SJSA1 (cell line): ENCODE measurements around the gene CYP24A1. TPM values are rescaled to one million over a fixed set of nuclear protein-coding genes. Genes with fewer than 3 reads are reported as not detected.
A peak's percentile ranks its signal among the peaks of the same experiment; 100 is the strongest.

Experiments used
- DNase-seq, 2 experiments: peaks; one replicate each; pipeline ENCODE4 v3.0.0-alpha.2; 2015 to 2020; ENCODE audit warnings: low spot score in 2 of 2, low read depth in 1 of 2
- H3K27ac ChIP-seq: fragments of 250-450 bp; sonication (Bioruptor Pico); 2 replicates; pipeline ENCODE4 v1.5.1; 2020; ENCODE audit warnings: mild to moderate bottlenecking, moderate library complexity
- H3K27me3 ChIP-seq: fragments of 250-450 bp; sonication (Bioruptor Pico); replicated peaks from 2 replicates; pipeline ENCODE4 v1.5.1; 2020; ENCODE audit warnings: mild to moderate bottlenecking, moderate library complexity
- H3K36me3 ChIP-seq: fragments of 250-450 bp; sonication (Bioruptor Pico); 2 replicates; pipeline ENCODE4 v1.5.1; 2020; ENCODE audit warnings: mild to moderate bottlenecking
- H3K4me1 ChIP-seq: fragments of 250-450 bp; sonication (Bioruptor Pico); replicated peaks from 2 replicates; pipeline ENCODE4 v1.6.1; 2021; ENCODE audit warnings: mild to moderate bottlenecking
- H3K4me3 ChIP-seq: fragments of 250-450 bp; sonication (Bioruptor Pico); 2 replicates; pipeline ENCODE4 v1.5.1; 2020; ENCODE audit warnings: mild to moderate bottlenecking
- H3K9me3 ChIP-seq: fragments of 250-450 bp; sonication (Bioruptor Pico); replicated peaks from 2 replicates; pipeline ENCODE4 v1.5.1; 2020; ENCODE audit warnings: mild to moderate bottlenecking
- total RNA-seq: library from RNA; depleted of rRNA; stranded (reverse); fragments of >200 nt; shearing (Covaris generic); gene quantifications from 2 replicates; pipeline ENCODE4 v1.2.3, GENCODE V29; 2014

The CYP24A1 gene
- total RNA-seq, 1 experiment from 2014 or later = not detected

DNA sequence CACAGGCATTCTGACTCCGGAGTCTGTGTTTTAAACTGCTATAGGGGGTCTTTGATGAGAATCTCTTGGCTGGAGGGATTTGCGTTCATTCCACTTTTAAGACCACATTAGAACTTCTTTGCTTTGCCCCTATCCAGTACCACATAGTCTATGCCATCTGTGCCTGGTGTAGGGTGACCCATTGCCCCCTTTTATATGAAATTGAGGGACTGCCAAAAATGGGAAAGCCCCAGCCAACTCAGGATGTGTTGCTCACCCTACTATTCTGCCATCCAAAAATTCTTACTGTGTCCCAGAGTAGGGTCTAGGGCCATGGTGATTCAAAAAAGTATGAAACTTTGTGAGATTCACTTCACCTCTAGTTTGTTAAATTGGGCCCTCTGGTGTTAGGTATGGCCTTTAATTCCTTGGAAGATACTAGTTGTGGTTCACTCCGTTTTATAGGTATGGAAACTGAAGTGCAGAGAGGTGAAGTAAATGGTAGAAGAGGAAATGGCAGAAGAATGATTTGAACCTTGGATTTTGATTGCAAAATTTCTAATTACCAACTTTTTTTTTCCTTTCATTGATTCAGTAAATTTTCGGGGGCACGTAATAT is 35.5 kb upstream of the CYP24A1 start:
- no peaks in the 10 kb centered on the region for H3K27me3 ChIP-seq
- H3K9me3 ChIP-seq = no peaks in the 10 kb centered on the region
- no peak for DNase-seq
- H3K4me3 ChIP-seq = peak overlapping the region; percentile 91
- H3K36me3 ChIP-seq = peaks cover 10% of the 10 kb centered on the region
- H3K4me1 ChIP-seq = peaks cover 9% of the 10 kb centered on the region; the same call in 1 of the 2 replicates
- H3K27ac ChIP-seq = no peak overlapping the region

DNA sequence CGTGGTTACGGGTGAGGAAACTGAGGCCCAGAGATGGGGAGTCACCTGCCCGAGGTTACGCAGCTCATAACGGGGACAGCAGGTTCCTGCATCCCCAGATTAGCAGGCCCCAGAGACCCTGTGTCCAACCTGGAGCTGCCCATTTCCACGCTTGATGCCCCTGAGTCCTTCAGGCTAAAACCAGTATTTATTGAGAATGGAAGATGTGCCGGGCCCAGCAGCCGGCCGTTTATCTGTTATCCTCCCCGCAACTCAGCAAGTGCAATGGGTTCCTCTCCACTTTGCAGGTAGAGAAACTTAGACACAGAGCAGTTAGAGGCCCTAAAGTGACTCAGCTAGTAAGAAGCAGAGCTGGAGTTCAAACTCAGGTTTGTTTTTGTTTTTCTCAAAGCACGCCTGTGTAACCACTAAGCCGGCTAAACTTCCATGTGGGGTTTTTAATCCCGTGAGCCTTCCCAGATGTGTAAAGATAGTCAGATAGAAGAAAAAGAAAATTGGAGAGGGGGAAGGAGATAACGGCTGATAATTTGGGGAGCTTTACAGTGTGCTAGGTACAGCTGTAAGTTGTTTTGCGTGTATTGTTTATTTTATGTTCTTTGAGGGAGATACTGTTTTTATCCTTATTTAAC is 34.9 kb upstream of the CYP24A1 start:
- peak in 1 of 2 experiments; percentile 59 for DNase-seq
- peak overlapping the region; percentile 91 for H3K4me3 ChIP-seq
- peak overlapping the region; percentile 100 for H3K27ac ChIP-seq
- H3K4me1 ChIP-seq = peaks cover 9% of the 10 kb centered on the region; the same call in 1 of the 2 replicates
- H3K36me3 ChIP-seq = peaks cover 10% of the 10 kb centered on the region
- no peaks in the 10 kb centered on the region for H3K27me3 ChIP-seq
- no peaks in the 10 kb centered on the region for H3K9me3 ChIP-seq

DNA sequence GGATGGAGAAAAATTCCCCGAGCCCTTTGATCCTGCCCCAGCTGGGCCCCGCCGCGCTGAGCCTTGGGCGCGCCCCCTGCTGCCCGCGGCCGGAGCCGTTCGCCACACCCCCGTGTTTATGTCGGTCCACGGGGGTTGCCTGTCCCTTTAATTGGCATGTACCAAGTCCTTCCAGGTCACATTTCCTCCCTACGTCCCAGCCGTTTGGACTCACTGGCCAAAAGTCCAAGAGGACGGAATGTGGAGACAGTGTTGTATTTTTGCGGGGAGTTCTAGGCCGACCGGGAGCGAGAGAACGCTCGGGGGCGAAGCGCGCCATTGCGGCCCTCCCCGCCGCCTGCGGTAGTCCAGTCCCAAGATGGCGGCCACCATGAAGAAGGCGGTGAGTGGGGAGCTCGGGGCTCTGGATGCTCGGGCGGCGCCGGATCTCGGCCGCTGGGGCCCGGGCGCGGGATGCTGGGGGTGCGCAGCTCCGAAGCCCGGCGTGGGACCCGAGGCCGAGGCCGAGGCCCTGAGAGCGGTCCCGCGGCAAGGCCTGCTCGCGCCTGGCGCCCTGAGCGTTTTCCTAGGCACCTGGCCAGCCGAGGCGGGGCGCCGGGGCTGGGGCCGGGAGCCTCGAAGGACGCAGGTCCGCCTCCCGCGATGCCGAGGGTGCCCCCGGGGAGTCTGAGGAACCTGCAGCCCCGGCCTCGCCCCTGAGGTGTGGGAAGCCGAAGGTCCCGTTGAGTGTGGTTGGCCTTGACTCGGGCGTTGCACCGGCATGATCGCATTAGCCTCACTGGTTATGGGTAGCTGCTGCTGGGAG is 34.2 kb upstream of the CYP24A1 start, which contains the start of gene PFDN4:
Gene PFDN4 (plus strand): TSS at position 345 of the 805 bp plus-strand sequence. CDS start 14 bp downstream, at position 359.
- H3K27me3 ChIP-seq = no peaks in the 10 kb centered on the region
- peaks cover 9% of the 10 kb centered on the region; the same call in 1 of the 2 replicates for H3K4me1 ChIP-seq
- peak; percentile 85 to 96 for DNase-seq
- H3K36me3 ChIP-seq = peaks cover 10% of the 10 kb centered on the region
- H3K27ac ChIP-seq = peak within 1 kb of the TSS; percentile 100
- peak within 1 kb of the TSS; percentile 91 for H3K4me3 ChIP-seq
- H3K9me3 ChIP-seq = no peaks in the 10 kb centered on the region

DNA sequence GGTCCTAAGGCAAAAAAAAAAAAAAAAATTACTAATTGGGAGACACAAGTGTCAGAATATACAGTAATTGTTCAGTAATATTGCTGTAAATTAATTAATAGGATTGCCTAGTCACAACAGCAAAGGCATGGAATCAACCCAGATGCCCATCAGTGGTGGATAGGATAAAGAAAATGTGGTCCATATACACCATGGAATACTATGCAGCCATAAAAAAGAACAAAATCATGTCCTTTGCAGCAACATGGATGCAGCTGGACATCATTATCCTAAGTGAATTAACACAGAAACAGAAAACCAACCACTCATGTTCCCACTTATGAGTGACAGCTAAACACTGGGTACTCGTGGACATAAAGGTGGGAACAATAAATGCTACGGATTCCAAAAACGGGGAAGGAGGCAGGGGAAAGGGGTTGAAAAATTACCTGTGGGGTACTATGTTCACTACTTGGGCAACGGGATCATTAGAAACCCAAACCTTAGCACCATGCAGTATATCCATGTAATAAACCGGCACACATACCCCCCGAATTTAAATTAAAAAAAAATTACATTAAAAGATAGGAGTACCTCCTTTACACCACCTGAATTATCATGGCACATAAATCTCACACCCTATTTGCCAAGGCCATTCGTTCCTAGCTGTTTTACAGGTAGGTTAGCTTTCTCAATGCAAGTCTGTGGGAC is 33.4 kb upstream of the CYP24A1 start:
- Histone ChIP-seq H3K4me3 (peak overlapping the region; percentile 91), H3K4me1 (peaks cover 9% of the 10 kb centered on the region; the same call in 1 of the 2 replicates), H3K9me3 (no peaks in the 10 kb centered on the region), H3K27me3 (no peaks in the 10 kb centered on the region), H3K36me3 (peaks cover 5% of the 10 kb centered on the region), H3K27ac (peak overlapping the region; percentile 100; the same call in 1 of the 2 replicates)
- no peak for DNase-seq

DNA sequence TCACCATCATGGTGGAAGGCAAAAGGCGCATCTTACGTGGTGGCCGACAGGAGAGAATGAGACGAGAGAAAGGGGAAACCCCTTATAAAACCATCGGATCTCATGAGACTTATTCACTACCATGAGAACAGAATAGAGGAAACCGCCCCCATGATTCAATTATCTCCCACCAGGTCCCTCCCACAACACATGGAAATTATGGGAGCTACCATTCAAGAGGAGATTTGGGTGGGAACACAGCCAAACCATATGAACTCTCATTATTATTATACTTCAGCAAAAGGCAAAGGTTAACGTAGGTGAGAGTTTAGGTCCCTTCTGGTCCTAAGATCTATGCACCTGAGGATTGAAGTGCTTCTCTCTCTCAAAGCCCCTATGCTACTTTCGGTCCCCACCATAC is 31.7 kb upstream of the CYP24A1 start:
- Histone ChIP-seq H3K4me1 (peaks cover 9% of the 10 kb centered on the region; the same call in 1 of the 2 replicates), H3K4me3 (no peak overlapping the region), H3K27ac (no peak overlapping the region), H3K27me3 (no peaks in the 10 kb centered on the region), H3K9me3 (no peaks in the 10 kb centered on the region), H3K36me3 (peaks cover 5% of the 10 kb centered on the region)
- no peak for DNase-seq

DNA sequence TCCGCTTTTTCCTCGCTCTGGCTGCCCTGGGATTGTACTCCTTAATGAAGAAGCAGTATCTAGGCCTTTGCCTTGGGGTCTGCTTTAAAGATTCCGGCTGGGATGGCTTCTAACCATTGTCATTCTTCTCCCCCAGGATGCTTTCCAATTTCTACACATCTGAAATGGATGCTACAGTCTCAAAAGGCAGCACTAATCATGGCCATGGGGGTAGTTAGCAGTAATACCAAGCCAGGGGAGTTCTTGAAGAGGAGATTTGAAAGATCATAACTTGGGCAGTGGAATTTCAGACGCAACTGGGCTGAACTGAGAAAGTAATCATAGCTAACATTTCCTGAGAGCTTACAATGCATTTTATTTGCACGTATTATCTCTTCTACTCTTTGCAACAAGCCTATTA is 30.7 kb upstream of the CYP24A1 start:
- no peak for DNase-seq
- H3K27me3 ChIP-seq = no peaks in the 10 kb centered on the region
- no peaks in the 10 kb centered on the region for H3K9me3 ChIP-seq
- peaks cover 7% of the 10 kb centered on the region; the same call in 1 of the 2 replicates for H3K4me1 ChIP-seq
- H3K36me3 ChIP-seq = peaks cover 5% of the 10 kb centered on the region
- no peak overlapping the region for H3K4me3 ChIP-seq
- H3K27ac ChIP-seq = no peak overlapping the region

DNA sequence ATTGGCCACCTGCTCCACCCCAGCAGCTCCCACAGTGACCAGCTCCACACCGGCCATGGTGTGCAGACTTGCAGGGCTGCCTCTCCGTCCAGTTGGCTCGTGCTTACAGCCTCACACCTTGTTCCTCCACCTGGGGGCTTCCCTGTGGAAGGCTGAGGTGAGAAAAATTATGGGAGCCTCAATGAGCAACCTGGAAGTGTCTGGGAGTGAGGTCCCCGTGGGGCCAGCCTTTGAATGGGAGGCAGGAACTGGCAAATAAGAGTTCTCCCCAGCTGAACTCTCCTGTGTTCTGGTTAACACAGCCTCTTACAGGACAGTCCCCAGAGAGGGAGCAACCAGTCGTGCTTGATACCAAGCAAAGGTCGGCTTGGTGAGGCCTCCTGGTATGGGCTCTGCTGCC is 30.3 kb upstream of the CYP24A1 start:
- H3K9me3 ChIP-seq = no peaks in the 10 kb centered on the region
- peaks cover 5% of the 10 kb centered on the region for H3K36me3 ChIP-seq
- no peak for DNase-seq
- no peak overlapping the region for H3K4me3 ChIP-seq
- H3K27ac ChIP-seq = no peak overlapping the region
- H3K4me1 ChIP-seq = peaks cover 3% of the 10 kb centered on the region; the same call in 1 of the 2 replicates
- no peaks in the 10 kb centered on the region for H3K27me3 ChIP-seq

DNA sequence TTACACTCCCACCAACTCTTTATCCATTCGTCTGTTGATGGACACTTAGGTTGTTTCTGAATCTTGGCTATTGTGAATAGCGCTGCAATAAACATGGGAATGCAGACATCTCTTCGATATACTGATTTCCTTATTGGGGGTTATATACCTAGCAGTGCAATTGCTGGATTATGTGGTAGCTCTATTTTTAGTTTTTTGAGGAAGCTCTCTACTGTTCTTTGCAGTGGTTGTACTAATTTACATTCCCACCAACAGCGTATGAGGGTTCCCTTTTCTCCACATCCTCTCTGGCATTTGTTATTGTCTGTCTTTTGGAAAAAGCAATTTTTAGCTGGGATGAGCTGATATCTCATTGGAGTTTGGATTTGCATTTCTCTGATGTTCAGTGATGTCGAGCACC is 29.5 kb upstream of the CYP24A1 start:
- no peak overlapping the region for H3K4me3 ChIP-seq
- no peaks in the 10 kb centered on the region for H3K4me1 ChIP-seq
- peaks cover 4% of the 10 kb centered on the region for H3K36me3 ChIP-seq
- DNase-seq = no peak
- H3K27me3 ChIP-seq = no peaks in the 10 kb centered on the region
- no peak overlapping the region for H3K27ac ChIP-seq
- no peaks in the 10 kb centered on the region for H3K9me3 ChIP-seq

DNA sequence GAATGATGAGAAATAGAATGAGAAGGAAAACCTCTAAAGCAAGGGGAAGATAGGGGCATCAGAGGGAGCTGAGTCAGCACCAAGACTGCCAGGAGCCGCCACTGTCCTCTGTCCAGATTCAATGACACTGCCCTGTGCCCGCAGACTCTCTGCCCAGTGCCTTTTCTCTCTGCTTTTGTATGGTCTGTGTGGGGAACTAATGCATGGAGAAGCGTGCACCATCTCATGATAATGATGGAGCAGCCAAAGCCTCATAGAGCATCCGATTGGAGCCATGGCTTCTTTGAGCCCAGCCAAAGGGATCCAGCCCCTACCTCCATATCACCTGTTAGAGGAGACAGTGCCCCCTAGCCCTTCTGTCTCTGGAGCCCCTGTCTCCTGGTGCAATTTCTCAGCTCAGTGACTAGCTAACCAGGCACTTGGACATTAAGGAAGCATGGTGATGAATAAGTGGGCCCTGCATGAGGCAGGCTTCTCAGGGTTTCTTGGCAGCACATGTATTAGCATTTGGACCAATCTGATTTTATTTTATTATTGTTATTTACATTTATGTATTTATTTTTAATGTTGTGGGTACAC is 27.6 kb upstream of the CYP24A1 start:
- Histone ChIP-seq H3K4me3 (no peak overlapping the region), H3K36me3 (no peaks in the 10 kb centered on the region), H3K9me3 (no peaks in the 10 kb centered on the region), H3K4me1 (no peaks in the 10 kb centered on the region), H3K27me3 (no peaks in the 10 kb centered on the region), H3K27ac (no peak overlapping the region)
- no peak for DNase-seq

DNA sequence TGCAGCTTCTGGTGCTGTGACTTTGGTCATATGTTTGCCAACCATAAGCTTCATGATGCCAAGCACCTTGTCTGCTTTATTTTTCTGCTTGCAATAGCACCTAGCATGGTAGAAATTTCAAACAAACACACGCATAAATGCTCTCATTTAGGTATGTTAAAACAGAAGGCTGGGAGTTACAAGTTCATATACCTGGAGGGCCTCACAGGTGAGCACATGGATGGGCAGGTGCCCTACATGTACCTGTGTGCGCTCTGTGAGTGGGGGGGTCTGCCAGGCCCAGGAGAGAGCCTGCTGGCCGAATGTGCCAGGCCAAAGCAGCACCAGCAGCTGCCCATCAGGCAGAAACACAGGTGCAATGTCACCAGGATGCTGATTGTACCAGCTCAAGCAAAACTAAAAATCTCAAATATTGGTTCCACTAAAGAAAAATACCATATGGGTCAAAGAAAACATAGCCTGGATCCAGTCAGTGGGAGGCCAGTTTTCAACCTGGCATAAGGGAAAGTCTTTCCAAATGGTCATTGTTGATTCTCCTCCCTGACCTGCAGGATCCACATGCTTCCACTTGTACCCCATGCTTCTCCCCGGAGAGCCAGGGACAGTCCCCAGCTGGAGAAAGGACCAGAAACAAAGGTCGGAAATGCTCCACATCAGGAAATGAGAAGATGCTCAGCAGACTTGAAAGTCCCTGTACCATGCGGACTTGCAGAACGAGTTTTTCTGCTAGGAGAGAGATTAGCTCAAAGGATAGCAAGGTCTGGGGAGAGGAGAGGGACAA is 26.9 kb upstream of the CYP24A1 start:
- no peaks in the 10 kb centered on the region for H3K9me3 ChIP-seq
- H3K27ac ChIP-seq = no peak overlapping the region
- H3K4me1 ChIP-seq = no peaks in the 10 kb centered on the region
- H3K4me3 ChIP-seq = no peak overlapping the region
- no peak for DNase-seq
- no peaks in the 10 kb centered on the region for H3K36me3 ChIP-seq
- H3K27me3 ChIP-seq = no peaks in the 10 kb centered on the region

DNA sequence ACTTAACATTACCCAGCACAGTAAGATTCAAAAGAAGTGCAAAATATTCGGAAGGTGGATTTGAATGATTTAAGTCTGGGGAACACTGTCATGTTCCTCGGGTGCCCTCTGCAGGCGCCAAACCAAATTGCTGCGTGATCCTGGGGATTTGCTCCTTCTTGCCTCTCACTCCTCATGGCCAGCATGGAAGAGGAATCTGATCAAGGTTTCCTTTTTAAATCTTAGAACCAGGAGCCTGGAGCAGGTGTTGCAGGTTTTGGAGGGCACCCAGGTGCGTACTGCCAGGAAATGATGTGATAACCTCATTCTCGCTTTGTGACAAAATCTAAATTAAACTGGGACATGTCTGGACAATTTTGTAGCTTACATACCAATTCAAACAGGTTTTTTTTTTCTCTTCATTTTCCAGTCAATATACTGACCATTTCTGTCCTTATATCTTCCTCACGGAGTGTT is 26.0 kb upstream of the CYP24A1 start:
- no peak overlapping the region for H3K27ac ChIP-seq
- DNase-seq = peak; percentile 60 to 69
- no peaks in the 10 kb centered on the region for H3K9me3 ChIP-seq
- no peaks in the 10 kb centered on the region for H3K36me3 ChIP-seq
- no peaks in the 10 kb centered on the region for H3K4me1 ChIP-seq
- H3K27me3 ChIP-seq = no peaks in the 10 kb centered on the region
- no peak overlapping the region for H3K4me3 ChIP-seq

DNA sequence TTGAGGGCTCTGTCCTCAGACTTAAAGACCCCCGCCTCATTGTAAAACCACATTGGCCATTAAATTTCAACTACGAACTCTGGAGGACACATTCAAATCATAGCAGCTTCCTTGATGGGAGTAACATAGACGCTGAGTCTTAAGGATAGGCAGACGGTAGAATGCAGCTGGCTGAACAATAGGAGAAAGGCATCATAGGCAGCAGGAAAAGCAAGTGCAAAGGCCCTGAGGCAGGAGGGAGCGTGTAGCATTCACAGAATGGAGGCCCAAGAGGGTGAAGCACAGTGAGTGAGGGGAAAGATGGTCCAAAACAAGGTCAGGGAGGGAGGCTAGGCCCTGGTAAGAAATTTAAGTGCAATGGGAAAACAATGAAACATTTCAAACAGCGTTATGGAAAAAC is 25.5 kb upstream of the CYP24A1 start:
- Histone ChIP-seq H3K27me3 (no peaks in the 10 kb centered on the region), H3K9me3 (no peaks in the 10 kb centered on the region), H3K27ac (no peak overlapping the region), H3K4me1 (no peaks in the 10 kb centered on the region), H3K4me3 (no peak overlapping the region), H3K36me3 (no peaks in the 10 kb centered on the region)
- DNase-seq = no peak
